Measurements from ENCODE around the gene EID3.

- no peak for TF ChIP-seq EZH2phosphoT487 (IDR thresholded peaks at IDR 0.05; ENCODE audit: borderline replicate concordance)
- TF ChIP-seq, protein P1, sequence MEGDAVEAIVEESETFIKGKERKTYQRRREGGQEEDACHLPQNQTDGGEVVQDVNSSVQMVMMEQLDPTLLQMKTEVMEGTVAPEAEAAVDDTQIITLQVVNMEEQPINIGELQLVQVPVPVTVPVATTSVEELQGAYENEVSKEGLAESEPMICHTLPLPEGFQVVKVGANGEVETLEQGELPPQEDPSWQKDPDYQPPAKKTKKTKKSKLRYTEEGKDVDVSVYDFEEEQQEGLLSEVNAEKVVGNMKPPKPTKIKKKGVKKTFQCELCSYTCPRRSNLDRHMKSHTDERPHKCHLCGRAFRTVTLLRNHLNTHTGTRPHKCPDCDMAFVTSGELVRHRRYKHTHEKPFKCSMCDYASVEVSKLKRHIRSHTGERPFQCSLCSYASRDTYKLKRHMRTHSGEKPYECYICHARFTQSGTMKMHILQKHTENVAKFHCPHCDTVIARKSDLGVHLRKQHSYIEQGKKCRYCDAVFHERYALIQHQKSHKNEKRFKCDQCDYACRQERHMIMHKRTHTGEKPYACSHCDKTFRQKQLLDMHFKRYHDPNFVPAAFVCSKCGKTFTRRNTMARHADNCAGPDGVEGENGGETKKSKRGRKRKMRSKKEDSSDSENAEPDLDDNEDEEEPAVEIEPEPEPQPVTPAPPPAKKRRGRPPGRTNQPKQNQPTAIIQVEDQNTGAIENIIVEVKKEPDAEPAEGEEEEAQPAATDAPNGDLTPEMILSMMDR (conservative IDR thresholded peaks at IDR 0.05; ENCODE audit: low read length) = no peak
Measured at GRCh38 chr12:104279164-104279563, 24.4 kb upstream of the EID3 start.

Measured in Loucy (cell line).